Liver (tissue), 9 donors: ENCODE data around the gene CDC42BPA. TPM values are rescaled to one million over a fixed set of nuclear protein-coding genes. Genes with fewer than 3 reads are reported as not detected.

Source experiments
- DNase-seq: peaks from one replicate; pipeline ENCODE4 v3.0.0-alpha.2; 2017; ENCODE audit warnings: low spot score
- H3K27ac ChIP-seq, 2 donors: one replicate each; pipeline ENCODE4 v1.7.0; 2013; ENCODE audit warnings: inconsistent platforms in 2 of 2, low read length in 2 of 2, control low read depth in 1 of 2, low read depth in 1 of 2, mild to moderate bottlenecking in 1 of 2
- H3K27me3 ChIP-seq, 4 donors: one replicate each; pipeline versions ENCODE4 v1.6.1 to v1.7.0; 2013; ENCODE audit warnings: low read length in 3 of 4, inconsistent platforms in 1 of 4, mild to moderate bottlenecking in 1 of 4, moderate library complexity in 1 of 4; ENCODE audit not compliant: control insufficient read depth in 4 of 4, insufficient read depth in 4 of 4
- H3K36me3 ChIP-seq, 4 donors: one replicate each; pipeline versions ENCODE4 v1.6.1 to v1.7.0; 2013; ENCODE audit warnings: low read length in 3 of 4, mild to moderate bottlenecking in 3 of 4, low read depth in 1 of 4, moderate library complexity in 1 of 4; ENCODE audit not compliant: control insufficient read depth in 4 of 4, insufficient read depth in 3 of 4
- H3K4me1 ChIP-seq, 4 donors: one replicate each; pipeline versions ENCODE4 v1.6.1 to v1.7.0; 2013; ENCODE audit warnings: low read length in 3 of 4, mild to moderate bottlenecking in 3 of 4, moderate library complexity in 1 of 4; ENCODE audit not compliant: control insufficient read depth in 4 of 4, insufficient read depth in 4 of 4
- H3K4me3 ChIP-seq, 3 donors: one replicate each; pipeline versions ENCODE4 v1.6.1 to v1.7.0; 2013; ENCODE audit warnings: low read length in 3 of 3, control low read depth in 1 of 3, low read depth in 1 of 3, mild to moderate bottlenecking in 1 of 3
- H3K9ac ChIP-seq, 2 donors: one replicate each; pipeline ENCODE4 v1.7.0; 2013; ENCODE audit warnings: low read length in 2 of 2, mild to moderate bottlenecking in 2 of 2, moderate library complexity in 2 of 2, control low read depth in 1 of 2, low read depth in 1 of 2
- H3K9me3 ChIP-seq, 4 donors: one replicate each; pipeline versions ENCODE4 v1.6.1 to v1.7.0; 2013; ENCODE audit warnings: low read length in 3 of 4; ENCODE audit not compliant: control insufficient read depth in 4 of 4
- EGR1 ChIP-seq, 2 donors: IDR thresholded peaks; 2 replicates each; pipeline ENCODE4 v1.6.1; 2016 to 2018; ENCODE audit warnings: antibody characterized with exemption in 2 of 2, low read depth in 2 of 2
- FOXA1 ChIP-seq: IDR thresholded peaks from 2 replicates; pipeline ENCODE4 v1.6.1; 2016; ENCODE audit warnings: antibody characterized with exemption
- FOXA2 ChIP-seq: IDR thresholded peaks from 2 replicates; pipeline ENCODE4 v1.6.1; 2016; ENCODE audit warnings: antibody characterized with exemption
- GABPA ChIP-seq, 2 donors: IDR thresholded peaks in 1 of 2; conservative IDR thresholded peaks in 1 of 2; 2 replicates each; pipeline ENCODE4 v1.6.1; 2016; ENCODE audit warnings: antibody characterized with exemption in 2 of 2, mild to moderate bottlenecking in 1 of 2, moderate library complexity in 1 of 2
- JUND ChIP-seq, 2 donors: IDR thresholded peaks; 2 replicates each; pipeline ENCODE4 v1.6.1; 2016; ENCODE audit warnings: antibody characterized with exemption in 2 of 2
- NR2F2 ChIP-seq: IDR thresholded peaks from 2 replicates; pipeline ENCODE4 v1.6.1; 2016; ENCODE audit warnings: antibody characterized with exemption
- RAD21 ChIP-seq, 2 donors: IDR thresholded peaks; 2 replicates each; pipeline ENCODE4 v1.6.1; 2016; ENCODE audit warnings: antibody characterized with exemption in 2 of 2, mild to moderate bottlenecking in 2 of 2
- RXRA ChIP-seq, 2 donors: IDR thresholded peaks; 2 replicates each; pipeline ENCODE4 v1.6.1; 2017 to 2018; ENCODE audit warnings: antibody characterized with exemption in 2 of 2, mild to moderate bottlenecking in 1 of 2
- TAF1 ChIP-seq: conservative IDR thresholded peaks from 2 replicates; pipeline ENCODE4 v1.6.1; 2016; ENCODE audit warnings: antibody characterized with exemption, mild to moderate bottlenecking
- YY1 ChIP-seq: IDR thresholded peaks from 2 replicates; pipeline ENCODE4 v1.6.1; 2016; ENCODE audit warnings: antibody characterized with exemption, mild to moderate bottlenecking
- WGBS: extraction: QIAGEN DNeasy Blood & Tissue Kit; methylation state at CpG from one replicate; pipeline ENCODE4 v1.1.7; 2013; 5-methylcytosine and 5-hydroxymethylcytosine counted together
- polyA plus RNA-seq, 2 donors: library from polyadenylated mRNA; stranded (reverse) in 1 of 2; unstranded in 1 of 2; fragments of 200-250 nt in 1 of 2; fragments of >200 nt in 1 of 2; fragmentation: Nextera tagmentation in 1 of 2; extraction: Ambion mirVana in 1 of 2; gene quantifications; one replicate each; pipeline versions ENCODE4 v1.2.1 to v1.2.3, GENCODE V29; 2013 to 2015
- total RNA-seq, 2 donors: library from RNA; depleted of rRNA; stranded (reverse); fragments of >200 nt; gene quantifications; one replicate each; pipeline ENCODE4 v1.2.3, GENCODE V29; 2014
- TF ChIP-seq, protein P1 (sequence below): IDR thresholded peaks from 2 replicates; pipeline ENCODE4 v1.6.1; 2016; ENCODE audit warnings: antibody characterized with exemption
- TF ChIP-seq, protein P2 (sequence below): IDR thresholded peaks from 2 replicates; pipeline ENCODE4 v1.6.1; 2016; ENCODE audit warnings: antibody characterized with exemption
- donor health status: healthy.
- donor health status: healthy.
- donor health status: healthy.
- donor health status: healthy.
- donor health status: healthy.

Gene CDC42BPA
- total and polyA plus RNA-seq, 4 donors, result 5.8 to 39.9 (median 24.3) TPM

DNA sequence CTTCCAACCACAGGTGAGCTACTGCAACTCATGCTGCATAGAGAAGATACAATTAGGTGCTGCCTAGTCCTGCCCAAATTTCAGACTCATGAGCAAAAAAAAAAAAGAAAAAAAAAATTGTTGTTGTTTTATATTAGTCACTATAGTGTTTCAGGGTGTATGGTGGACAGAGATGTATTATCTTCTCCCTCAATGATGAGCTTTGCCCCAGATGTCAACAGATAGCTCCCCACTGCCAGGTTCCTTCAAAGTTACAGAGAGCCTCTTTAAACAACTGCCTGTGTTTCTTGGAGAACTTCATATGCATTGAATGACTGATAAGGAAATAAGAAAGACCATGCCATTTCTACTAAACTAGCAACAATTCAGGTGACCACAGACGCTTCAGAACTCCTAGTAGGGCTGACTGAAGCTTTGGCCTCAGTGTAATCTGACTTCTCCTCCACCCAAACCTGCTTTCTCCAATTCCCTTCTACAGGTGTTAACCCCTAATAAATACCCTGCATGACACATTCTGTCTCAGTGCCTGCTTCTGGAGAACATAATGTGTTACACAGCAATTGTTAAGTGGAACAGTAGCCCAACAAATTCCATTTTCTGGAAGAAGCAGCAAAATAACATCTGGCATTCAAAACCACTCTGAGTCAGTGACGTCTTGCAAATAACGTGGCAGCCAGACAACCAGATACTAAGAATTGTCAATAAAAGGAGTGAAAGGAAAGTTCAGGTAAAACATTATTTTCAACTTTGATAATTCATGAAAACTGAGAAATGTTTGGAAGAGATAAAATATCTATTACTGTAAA, 147.7 kb downstream of the CDC42BPA start:
- peaks cover 0 to 2% (median 0%) of the 10 kb centered on the region in 4 donors for H3K36me3 ChIP-seq
- DNase-seq, result no peak
- H3K27me3 ChIP-seq, result no peaks in the 10 kb centered on the region
- H3K9ac ChIP-seq, result no peak overlapping the region
- H3K9me3 ChIP-seq, result no peaks in the 10 kb centered on the region
- H3K4me1 ChIP-seq, result no peaks in the 10 kb centered on the region
- H3K27ac ChIP-seq, result no peak overlapping the region
- 84% methylated on average over 3 of the region's 3 CpGs for WGBS
- no peak overlapping the region for H3K4me3 ChIP-seq
- no peak for TF ChIP-seq FOXA1
- TF ChIP-seq, protein P1, sequence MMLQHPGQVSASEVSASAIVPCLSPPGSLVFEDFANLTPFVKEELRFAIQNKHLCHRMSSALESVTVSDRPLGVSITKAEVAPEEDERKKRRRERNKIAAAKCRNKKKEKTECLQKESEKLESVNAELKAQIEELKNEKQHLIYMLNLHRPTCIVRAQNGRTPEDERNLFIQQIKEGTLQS, result no peak
- TF ChIP-seq, protein P2, sequence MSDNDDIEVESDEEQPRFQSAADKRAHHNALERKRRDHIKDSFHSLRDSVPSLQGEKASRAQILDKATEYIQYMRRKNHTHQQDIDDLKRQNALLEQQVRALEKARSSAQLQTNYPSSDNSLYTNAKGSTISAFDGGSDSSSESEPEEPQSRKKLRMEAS, result no peak
- no peak for TF ChIP-seq RXRA (IDR thresholded peaks at IDR 0.05)
- no peak for TF ChIP-seq RAD21 (IDR thresholded peaks at IDR 0.05)
- no peak for TF ChIP-seq FOXA2
- TF ChIP-seq EGR1 (IDR thresholded peaks at IDR 0.05; ENCODE audit: low read depth in 2 of 2), result no peak
- TF ChIP-seq YY1, result no peak
- no peak for TF ChIP-seq GABPA (IDR thresholded peaks at IDR 0.05 in 1 of 2, conservative IDR thresholded peaks at IDR 0.05 in 1 of 2)
- no peak for TF ChIP-seq NR2F2

DNA sequence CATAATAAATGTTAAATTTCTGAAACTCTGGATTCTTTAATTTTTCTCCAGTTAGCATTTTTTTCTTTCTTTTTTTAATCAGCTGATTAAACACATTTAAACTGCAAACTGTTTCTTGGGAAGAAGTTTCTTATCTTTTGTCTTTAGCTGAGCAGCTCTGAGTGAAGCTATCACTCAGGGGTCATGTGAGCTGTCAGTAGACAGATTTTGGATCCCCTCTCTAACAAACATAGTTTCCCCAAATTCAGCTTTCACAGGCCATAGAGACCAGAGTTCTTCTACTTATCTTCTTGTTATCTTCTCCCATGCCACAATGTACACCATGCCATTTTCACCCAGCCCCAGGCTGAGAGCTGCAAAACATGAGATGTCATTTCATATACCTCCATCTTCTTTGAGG, 148.9 kb downstream of the CDC42BPA start:
- peaks cover 0 to 2% (median 0%) of the 10 kb centered on the region in 4 donors for H3K36me3 ChIP-seq
- no peak for DNase-seq
- H3K9me3 ChIP-seq, result no peaks in the 10 kb centered on the region
- TF ChIP-seq JUND (IDR thresholded peaks at IDR 0.05), result no peak
- no peak for TF ChIP-seq RXRA (IDR thresholded peaks at IDR 0.05)
- H3K27me3 ChIP-seq, result no peaks in the 10 kb centered on the region
- no peak overlapping the region for H3K27ac ChIP-seq
- H3K9ac ChIP-seq, result no peak overlapping the region
- peaks cover 0 to 2% (median 0%) of the 10 kb centered on the region in 4 donors for H3K4me1 ChIP-seq
- no peak overlapping the region for H3K4me3 ChIP-seq

DNA sequence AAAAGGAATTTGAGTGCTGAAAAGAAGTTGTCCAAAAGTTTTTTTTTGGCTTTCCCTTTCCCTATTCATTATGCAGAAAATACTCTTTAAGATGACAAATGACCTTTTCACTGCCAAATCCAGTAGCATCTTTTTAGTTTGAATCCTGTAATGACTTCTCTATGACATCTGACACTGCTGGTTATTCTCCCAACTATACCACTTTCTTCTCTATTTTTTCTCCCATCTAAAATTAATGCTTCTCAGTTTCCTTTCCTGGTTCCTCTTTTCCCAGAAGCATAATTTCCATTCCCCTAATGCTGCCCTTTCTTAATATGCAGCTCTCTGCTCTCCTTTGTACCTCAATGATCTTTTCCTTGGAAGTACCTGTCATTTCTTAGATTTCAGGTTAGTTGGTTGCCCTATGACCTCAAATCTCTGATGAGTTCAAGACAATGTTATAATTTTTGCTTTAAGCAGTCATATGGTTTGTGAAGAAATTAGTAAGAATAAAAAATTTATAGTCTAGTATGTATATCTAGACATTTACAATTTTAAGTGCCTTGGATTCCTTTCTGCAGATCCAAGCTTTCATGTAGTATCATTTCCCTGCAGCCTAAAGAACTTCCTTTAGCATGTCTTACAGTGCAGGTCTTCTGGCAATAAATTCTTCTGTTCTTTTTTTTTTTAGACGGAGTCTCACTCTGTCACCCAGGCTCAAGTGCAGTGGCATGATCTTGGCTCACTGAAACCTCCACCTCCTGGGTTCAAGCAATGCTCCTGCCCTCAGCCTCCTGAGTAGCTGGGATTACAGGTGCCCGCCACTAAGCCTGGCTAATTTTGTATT, 150.8 kb downstream of the CDC42BPA start:
- Histone ChIP-seq H3K27ac (no peak overlapping the region), H3K27me3 (no peaks in the 10 kb centered on the region), H3K4me1 (peaks cover 0 to 2% (median 0%) of the 10 kb centered on the region in 4 donors), H3K9ac (no peak overlapping the region), H3K4me3 (no peak overlapping the region), H3K36me3 (peaks cover 0 to 2% (median 0%) of the 10 kb centered on the region in 4 donors), H3K9me3 (no peaks in the 10 kb centered on the region)
- 81% methylated on average over 2 of the region's 2 CpGs for WGBS
- TF ChIP-seq EGR1 (IDR thresholded peaks at IDR 0.05; ENCODE audit: low read depth in 2 of 2), result no peak
- TF ChIP-seq FOXA1, result no peak
- TF ChIP-seq TAF1, result no peak
- DNase-seq, result no peak
